ENCODE data around the gene SFTPB.

DNA sequence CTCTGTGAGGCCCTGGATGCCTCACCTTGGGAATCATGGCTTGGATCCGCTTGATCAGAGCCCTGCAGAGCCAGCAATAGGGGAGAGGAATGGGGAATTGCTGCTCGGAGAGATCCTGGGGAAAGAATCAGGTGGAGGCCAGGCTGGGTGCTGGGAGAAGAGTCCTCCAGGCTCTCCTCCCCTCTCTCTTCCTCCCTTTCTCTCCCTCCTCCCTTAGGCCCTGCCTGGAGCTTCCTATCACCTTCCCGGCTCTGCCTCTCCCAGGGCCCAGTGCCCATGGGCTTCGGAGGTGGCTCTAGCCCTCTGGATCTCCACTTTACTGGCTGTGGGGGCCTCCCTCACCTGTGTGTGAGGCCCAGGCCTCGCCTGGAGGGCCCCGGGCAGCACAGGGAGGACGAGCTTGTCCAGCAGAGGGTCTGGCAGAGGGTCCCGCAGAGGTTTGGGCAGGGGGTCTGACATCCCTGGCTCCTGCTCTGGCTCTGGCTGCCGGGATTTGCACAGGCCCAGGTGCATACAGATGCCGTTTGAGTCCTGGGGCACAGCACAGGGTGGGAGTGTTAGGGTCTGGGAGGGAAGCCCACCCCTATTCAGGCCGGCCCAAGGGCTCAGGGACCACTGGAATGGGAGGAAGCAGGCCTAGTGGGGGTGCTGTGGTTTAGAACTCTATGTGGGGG lies 2.6 kb downstream of the SFTPB start:
- TF ChIP-seq, protein P1, sequence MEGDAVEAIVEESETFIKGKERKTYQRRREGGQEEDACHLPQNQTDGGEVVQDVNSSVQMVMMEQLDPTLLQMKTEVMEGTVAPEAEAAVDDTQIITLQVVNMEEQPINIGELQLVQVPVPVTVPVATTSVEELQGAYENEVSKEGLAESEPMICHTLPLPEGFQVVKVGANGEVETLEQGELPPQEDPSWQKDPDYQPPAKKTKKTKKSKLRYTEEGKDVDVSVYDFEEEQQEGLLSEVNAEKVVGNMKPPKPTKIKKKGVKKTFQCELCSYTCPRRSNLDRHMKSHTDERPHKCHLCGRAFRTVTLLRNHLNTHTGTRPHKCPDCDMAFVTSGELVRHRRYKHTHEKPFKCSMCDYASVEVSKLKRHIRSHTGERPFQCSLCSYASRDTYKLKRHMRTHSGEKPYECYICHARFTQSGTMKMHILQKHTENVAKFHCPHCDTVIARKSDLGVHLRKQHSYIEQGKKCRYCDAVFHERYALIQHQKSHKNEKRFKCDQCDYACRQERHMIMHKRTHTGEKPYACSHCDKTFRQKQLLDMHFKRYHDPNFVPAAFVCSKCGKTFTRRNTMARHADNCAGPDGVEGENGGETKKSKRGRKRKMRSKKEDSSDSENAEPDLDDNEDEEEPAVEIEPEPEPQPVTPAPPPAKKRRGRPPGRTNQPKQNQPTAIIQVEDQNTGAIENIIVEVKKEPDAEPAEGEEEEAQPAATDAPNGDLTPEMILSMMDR (IDR thresholded peaks at IDR 0.05): no peak
- TF ChIP-seq POLR2A (IDR thresholded peaks at IDR 0.05): no peak
